Hepatocyte (in vitro differentiated cells): ENCODE results near the gene CHCHD6. TPM values are rescaled to one million over a fixed set of nuclear protein-coding genes. Genes with fewer than 3 reads are reported as not detected.

Source experiments
- DNase-seq: peaks from one replicate; pipeline ENCODE4 v3.0.0-alpha.2; 2016; ENCODE audit warnings: low spot score
- H2AFZ ChIP-seq: fragments of 200-600 bp; sonication (generic); 2 replicates; pipeline ENCODE4 v1.6.0; 2016; ENCODE audit warnings: antibody characterized with exemption, mild to moderate bottlenecking
- H3K27ac ChIP-seq: fragments of 200-600 bp; sonication (generic); 2 replicates; pipeline ENCODE4 v1.5.1; 2016; ENCODE audit warnings: mild to moderate bottlenecking
- H3K27me3 ChIP-seq: fragments of 200-600 bp; sonication (generic); 2 replicates; pipeline ENCODE4 v1.6.1; 2016
- H3K36me3 ChIP-seq: fragments of 200-600 bp; sonication (generic); replicated peaks from 2 replicates; pipeline ENCODE4 v1.5.1; 2016; ENCODE audit warnings: low read depth; ENCODE audit not compliant: insufficient read depth
- H3K4me1 ChIP-seq: fragments of 200-600 bp; sonication (generic); 2 replicates; pipeline ENCODE4 v1.5.1; 2016; ENCODE audit warnings: mild to moderate bottlenecking, moderate library complexity; ENCODE audit not compliant: insufficient read depth
- H3K4me2 ChIP-seq: fragments of 200-600 bp; sonication (generic); 2 replicates; pipeline ENCODE4 v1.6.0; 2016
- H3K4me3 ChIP-seq: fragments of 200-600 bp; sonication (generic); 2 replicates; pipeline ENCODE4 v1.5.1; 2016; ENCODE audit warnings: mild to moderate bottlenecking
- H3K79me2 ChIP-seq: fragments of 200-600 bp; sonication (generic); 2 replicates; pipeline ENCODE4 v1.6.0; 2017; ENCODE audit warnings: mild to moderate bottlenecking
- H3K9me2 ChIP-seq: fragments of 200-600 bp; sonication (generic); replicated peaks from 2 replicates; pipeline ENCODE4 v1.6.0; 2017; ENCODE audit warnings: mild to moderate bottlenecking; ENCODE audit not compliant: insufficient read depth
- H3K9me3 ChIP-seq: fragments of 200-600 bp; sonication (generic); 2 replicates; pipeline ENCODE4 v1.5.1; 2016; ENCODE audit warnings: low read depth, mild to moderate bottlenecking
- H4K20me1 ChIP-seq: fragments of 200-600 bp; sonication (generic); 2 replicates; pipeline ENCODE4 v1.6.0; 2016; ENCODE audit warnings: mild to moderate bottlenecking; ENCODE audit not compliant: insufficient read depth, poor library complexity, severe bottlenecking
- EZH2 ChIP-seq: fragments of 200-600 bp; sonication (generic); IDR thresholded peaks from 2 replicates; pipeline ENCODE4 v1.6.1; 2016; ENCODE audit warnings: antibody characterized with exemption, mild to moderate bottlenecking, borderline replicate concordance
- EZH2phosphoT487 ChIP-seq: fragments of 200-600 bp; sonication (generic); IDR thresholded peaks from one replicate; pipeline ENCODE4 v1.6.1; 2018; ENCODE audit warnings: antibody characterized with exemption, mild to moderate bottlenecking, low read depth, moderate library complexity; ENCODE audit not compliant: unreplicated experiment, severe bottlenecking
- WGBS: methylation state at CpG from one replicate; pipeline ENCODE4 v1.1.6; 2016; ENCODE audit warnings: low lambda C conversion rate; ENCODE audit errors: missing lambda C conversion rate; 5-methylcytosine and 5-hydroxymethylcytosine counted together
- polyA plus RNA-seq: library from polyadenylated mRNA; unstranded; fragments of >200 nt; fragmentation: Nextera tagmentation; extraction: Ambion mirVana; gene quantifications from 2 replicates; pipeline ENCODE4 v1.2.1, GENCODE V29; 2016
- total RNA-seq: library from RNA; depleted of rRNA; stranded (reverse); fragments of >200 nt; gene quantifications from 2 replicates; pipeline ENCODE4 v1.2.3, GENCODE V29; 2014
- TF ChIP-seq, protein P1 (sequence below): fragments of 200-600 bp; sonication (generic); IDR thresholded peaks from 2 replicates; pipeline ENCODE4 v1.5.1; 2016; ENCODE audit warnings: antibody characterized with exemption, mild to moderate bottlenecking; ENCODE audit not compliant: poor library complexity

The CHCHD6 gene
- total and polyA plus RNA-seq, 2 experiments from 2014 or later = 13.8 to 19.7 TPM

- H3K9me3 ChIP-seq = no peaks in the 10 kb centered on the region
- peak overlapping the region; percentile 53 for H3K4me2 ChIP-seq
- H4K20me1 ChIP-seq = no peaks in the 10 kb centered on the region
- H2AFZ ChIP-seq = peak overlapping the region; percentile 52
- H3K9me2 ChIP-seq = no peaks in the 10 kb centered on the region
- no peaks in the 10 kb centered on the region for H3K36me3 ChIP-seq
- 3% methylated on average over 20 of the region's 20 CpGs for WGBS
- peaks cover 7% of the 10 kb centered on the region for H3K27me3 ChIP-seq
- no peak overlapping the region for H3K4me3 ChIP-seq
- peak; percentile 87 for DNase-seq
- no peak for TF ChIP-seq EZH2phosphoT487
- TF ChIP-seq, protein P1, sequence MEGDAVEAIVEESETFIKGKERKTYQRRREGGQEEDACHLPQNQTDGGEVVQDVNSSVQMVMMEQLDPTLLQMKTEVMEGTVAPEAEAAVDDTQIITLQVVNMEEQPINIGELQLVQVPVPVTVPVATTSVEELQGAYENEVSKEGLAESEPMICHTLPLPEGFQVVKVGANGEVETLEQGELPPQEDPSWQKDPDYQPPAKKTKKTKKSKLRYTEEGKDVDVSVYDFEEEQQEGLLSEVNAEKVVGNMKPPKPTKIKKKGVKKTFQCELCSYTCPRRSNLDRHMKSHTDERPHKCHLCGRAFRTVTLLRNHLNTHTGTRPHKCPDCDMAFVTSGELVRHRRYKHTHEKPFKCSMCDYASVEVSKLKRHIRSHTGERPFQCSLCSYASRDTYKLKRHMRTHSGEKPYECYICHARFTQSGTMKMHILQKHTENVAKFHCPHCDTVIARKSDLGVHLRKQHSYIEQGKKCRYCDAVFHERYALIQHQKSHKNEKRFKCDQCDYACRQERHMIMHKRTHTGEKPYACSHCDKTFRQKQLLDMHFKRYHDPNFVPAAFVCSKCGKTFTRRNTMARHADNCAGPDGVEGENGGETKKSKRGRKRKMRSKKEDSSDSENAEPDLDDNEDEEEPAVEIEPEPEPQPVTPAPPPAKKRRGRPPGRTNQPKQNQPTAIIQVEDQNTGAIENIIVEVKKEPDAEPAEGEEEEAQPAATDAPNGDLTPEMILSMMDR = peak; percentile 97
- no peaks in the 10 kb centered on the region for H3K79me2 ChIP-seq
- H3K4me1 ChIP-seq = peaks cover 7% of the 10 kb centered on the region
- peak overlapping the region; percentile 62 for H3K27ac ChIP-seq
These were observed 24.7 kb upstream of the CHCHD6 start for GRCh38 chr3:126679318-126679751.

DNA sequence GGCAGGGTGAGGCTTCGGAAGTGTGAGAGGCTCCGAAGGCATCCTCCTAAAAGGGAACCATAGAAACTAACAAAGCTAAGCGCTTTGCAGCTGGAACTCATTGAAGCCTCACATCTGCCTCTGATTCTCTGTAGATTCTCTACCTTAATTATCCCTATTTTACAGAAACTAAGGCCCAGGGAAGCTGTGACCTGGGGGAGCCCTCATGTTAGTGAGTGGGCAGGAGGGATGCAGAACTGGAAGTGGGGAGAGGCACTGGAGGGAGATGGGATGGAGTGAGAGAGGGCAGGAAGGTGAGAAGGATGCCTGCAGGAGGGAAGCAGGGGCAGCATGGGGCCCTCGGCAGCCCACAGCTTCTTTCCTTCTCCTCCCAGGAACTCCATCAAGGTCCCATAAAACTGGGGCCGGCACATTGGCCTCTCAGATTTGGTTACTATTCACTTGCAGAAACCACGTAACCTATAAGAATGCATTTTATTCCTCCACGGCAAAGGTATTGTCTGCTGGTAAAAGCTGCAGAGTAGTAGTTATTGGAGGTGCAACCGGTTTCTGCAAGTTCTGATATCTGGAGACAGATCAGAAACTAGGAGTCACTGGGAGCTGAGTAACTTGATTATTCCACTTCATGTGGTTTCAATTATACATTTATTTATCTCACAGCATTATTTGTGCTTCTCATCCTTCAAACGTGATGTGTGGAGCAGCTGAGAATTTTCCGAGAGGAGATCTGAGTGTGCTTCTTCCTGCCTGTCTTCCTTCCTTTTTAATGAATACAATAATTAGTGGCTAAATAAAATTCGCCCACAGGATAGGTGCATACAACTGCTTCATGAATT, 24.0 kb upstream of the CHCHD6 start:
- Histone ChIP-seq H3K79me2 (no peaks in the 10 kb centered on the region), H2AFZ (no peak overlapping the region), H3K9me3 (no peaks in the 10 kb centered on the region), H3K4me1 (peaks cover 7% of the 10 kb centered on the region), H3K9me2 (no peaks in the 10 kb centered on the region), H3K27ac (peak overlapping the region; percentile 62), H4K20me1 (no peaks in the 10 kb centered on the region), H3K4me3 (no peak overlapping the region), H3K27me3 (peaks cover 7% of the 10 kb centered on the region), H3K4me2 (no peak overlapping the region), H3K36me3 (no peaks in the 10 kb centered on the region)
- no peak for TF ChIP-seq EZH2phosphoT487
- TF ChIP-seq EZH2 = no peak
- TF ChIP-seq, protein P1 = no peak
- DNase-seq = no peak
- 53% methylated on average over 11 of the region's 11 CpGs for WGBS

- Histone ChIP-seq H3K4me1 (peaks cover 7% of the 10 kb centered on the region), H2AFZ (no peak overlapping the region), H3K27me3 (peaks cover 7% of the 10 kb centered on the region), H3K4me3 (no peak overlapping the region), H3K4me2 (no peak overlapping the region), H3K27ac (peak overlapping the region; percentile 62), H4K20me1 (no peaks in the 10 kb centered on the region), H3K9me3 (no peaks in the 10 kb centered on the region), H3K79me2 (no peaks in the 10 kb centered on the region), H3K9me2 (no peaks in the 10 kb centered on the region), H3K36me3 (no peaks in the 10 kb centered on the region)
- DNase-seq = no peak
- TF ChIP-seq EZH2phosphoT487 = no peak
- TF ChIP-seq EZH2 = no peak
- TF ChIP-seq, protein P1 = no peak
- 49% methylated on average over 4 of the region's 4 CpGs for WGBS
These were observed 23.4 kb upstream of the CHCHD6 start for GRCh38 chr3:126680667-126681055.
